ENCODE measurements around the gene VARS2.

DNA sequence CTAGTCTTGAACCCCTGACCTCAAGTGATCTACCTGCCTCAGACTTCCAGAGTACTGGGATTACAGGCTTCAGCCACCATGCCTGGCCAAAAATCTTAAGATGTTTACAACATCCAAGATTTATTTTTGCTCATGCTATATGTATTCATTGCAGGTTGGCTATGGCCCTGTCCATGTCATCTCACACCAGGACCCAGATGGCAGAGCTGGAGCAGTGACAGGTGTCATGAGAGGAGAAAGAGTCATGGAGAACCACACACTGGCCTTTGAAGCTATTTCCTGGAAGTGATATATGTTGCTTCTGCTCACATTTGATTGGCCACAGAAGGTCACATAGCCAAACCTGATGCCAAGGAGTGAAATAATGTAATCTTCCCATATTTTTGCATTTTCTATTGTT lies 43.5 kb upstream of the VARS2 start:
- TF ChIP-seq CTCF (IDR thresholded peaks at IDR 0.05) (no peak), POLR2A (IDR thresholded peaks at IDR 0.05) (no peak)
